Natural killer cell (primary cell): ENCODE measurements around the gene FFAR1. TPM values are rescaled to one million over a fixed set of nuclear protein-coding genes. Genes with fewer than 3 reads are reported as not detected.
A peak's percentile ranks its signal among the peaks of the same experiment; 100 is the strongest.

ENCODE experiments used
- ATAC-seq, 3 donors: fragments of 150-1000 bp in 2 of 3; fragments of 200-7000 bp in 1 of 3; cut with Tn5 transposase; 1 replicate in 1 of 3; 2 replicates in 2 of 3; pipeline ENCODE4 v1.10.0; 2021; ENCODE audit warnings: mild to moderate bottlenecking in 2 of 3, moderate library complexity in 2 of 3
- DNase-seq, 2 donors: peaks; one replicate each; pipeline versions ENCODE4 v3.0.0 to v3.0.0-alpha.2; 2013 to 2021; ENCODE audit warnings: mixed read lengths in 1 of 2
- H3K27ac ChIP-seq: one replicate; pipeline ENCODE4 v1.5.1; 2013; ENCODE audit warnings: mild to moderate bottlenecking, low read length
- H3K27me3 ChIP-seq: one replicate; pipeline ENCODE4 v1.6.1; 2013; ENCODE audit warnings: low read length; ENCODE audit not compliant: control insufficient read depth, insufficient read depth
- H3K36me3 ChIP-seq: one replicate; pipeline ENCODE4 v1.6.1; 2013; ENCODE audit warnings: low read length; ENCODE audit not compliant: control insufficient read depth, insufficient read depth
- H3K4me1 ChIP-seq: one replicate; pipeline ENCODE4 v1.6.1; 2013; ENCODE audit warnings: low read length; ENCODE audit not compliant: control insufficient read depth, insufficient read depth
- H3K4me3 ChIP-seq: one replicate; pipeline ENCODE4 v1.5.1; 2013; ENCODE audit warnings: low read length
- H3K9me3 ChIP-seq: one replicate; pipeline ENCODE4 v1.6.1; 2013; ENCODE audit warnings: low read length; ENCODE audit not compliant: control insufficient read depth, insufficient read depth
- H3K27ac Mint-ChIP-seq, 2 donors: one replicate each; pipeline ENCODE4 v1.8.0; 2022; ENCODE audit warnings: mild to moderate bottlenecking in 2 of 2, mixed read lengths in 2 of 2, moderate library complexity in 1 of 2
- H3K27me3 Mint-ChIP-seq, 2 donors: one replicate each; pipeline ENCODE4 v1.8.0; 2022; ENCODE audit warnings: low read depth in 2 of 2, mixed read lengths in 2 of 2
- H3K36me3 Mint-ChIP-seq: one replicate; pipeline ENCODE4 v1.8.0; 2022; ENCODE audit warnings: mixed read lengths
- H3K4me1 Mint-ChIP-seq, 2 donors: one replicate each; pipeline ENCODE4 v1.8.0; 2022; ENCODE audit warnings: mixed read lengths in 2 of 2
- H3K4me3 Mint-ChIP-seq: one replicate; pipeline ENCODE4 v1.8.0; 2022; ENCODE audit warnings: mild to moderate bottlenecking, moderate library complexity, mixed read lengths
- H3K9me3 Mint-ChIP-seq, 2 donors: one replicate each; pipeline ENCODE4 v1.8.0; 2022; ENCODE audit warnings: mixed read lengths in 2 of 2
- CTCF ChIP-seq: fragments of 200-600 bp; IDR thresholded peaks from one replicate; pipeline ENCODE4 v1.8.0; 2022; ENCODE audit warnings: antibody characterized with exemption
- WGBS: methylation state at CpG from one replicate; pipeline ENCODE4 v1.1.7; 2013; ENCODE audit warnings: missing lambda C conversion rate; ENCODE audit not compliant: insufficient coverage; 5-methylcytosine and 5-hydroxymethylcytosine counted together
- intact Hi-C: fragments of 100-400 bp; cut with micrococcal nuclease; formaldehyde crosslinking; loops from one replicate; pipeline ENCODE4 v1.14.2; 2022
- total RNA-seq, 4 donors: library from RNA; stranded (reverse); fragments of 120-200 nt in 1 of 4; gene quantifications; one replicate each; pipeline versions ENCODE4 v1.2.3 to v1.2.4, GENCODE V29; 2013 to 2022

FFAR1 gene
- total RNA-seq, 3 donors from 2014 or later (not counting 1 experiment from before 2014, with no cell fraction given) = 0.30 to 0.47 TPM; not detected in 1

GRCh38 chr19:35388277-35389054, 40.8 kb downstream of the FFAR1 start:
- Mint-ChIP-seq H3K4me1 (peaks cover 0 to 13% of the 10 kb centered on the region in 2 donors), H3K27me3 (peaks cover 0 to 8% of the 10 kb centered on the region in 2 donors), H3K27ac (no peak overlapping the region), H3K9me3 (peaks cover 3% of the 10 kb centered on the region in 2 donors), H3K4me3 (no peak overlapping the region), H3K36me3 (peaks cover 8% of the 10 kb centered on the region)
- H3K36me3 ChIP-seq = no peaks in the 10 kb centered on the region
- no peak for ATAC-seq
- 94% methylated on average over 6 of the region's 6 CpGs for WGBS
- no peak for TF ChIP-seq CTCF
- H3K4me1 ChIP-seq = no peaks in the 10 kb centered on the region
- H3K9me3 ChIP-seq = no peaks in the 10 kb centered on the region
- no peak for DNase-seq
- no peaks in the 10 kb centered on the region for H3K27me3 ChIP-seq
- H3K27ac ChIP-seq = no peak overlapping the region
- intact Hi-C loops = no loop called here
- no peak overlapping the region for H3K4me3 ChIP-seq

GRCh38 chr19:35389192-35389861, 41.6 kb downstream of the FFAR1 start:
- no peak overlapping the region for H3K4me3 ChIP-seq
- Mint-ChIP-seq H3K4me1 (peaks cover 0 to 13% of the 10 kb centered on the region in 2 donors), H3K27ac (no peak overlapping the region), H3K9me3 (peaks cover 3% of the 10 kb centered on the region in 2 donors), H3K4me3 (no peak overlapping the region), H3K27me3 (peaks cover 0 to 8% of the 10 kb centered on the region in 2 donors), H3K36me3 (peaks cover 8% of the 10 kb centered on the region)
- H3K27me3 ChIP-seq = no peaks in the 10 kb centered on the region
- H3K27ac ChIP-seq = no peak overlapping the region
- H3K4me1 ChIP-seq = no peaks in the 10 kb centered on the region
- TF ChIP-seq CTCF = no peak
- DNase-seq (no peak), ATAC-seq (peak in 1 of 3 donors; percentile 26)
- WGBS = 70% methylated on average over 6 of the region's 6 CpGs
- H3K36me3 ChIP-seq = no peaks in the 10 kb centered on the region
- intact Hi-C loops = no loop called here
- H3K9me3 ChIP-seq = no peaks in the 10 kb centered on the region

GRCh38 chr19:35392742-35393715, 45.3 kb downstream of the FFAR1 start:
- H3K9me3 Mint-ChIP-seq = no peaks in the 10 kb centered on the region
- H3K27ac Mint-ChIP-seq = no peak overlapping the region
- no peak for TF ChIP-seq CTCF

More at GRCh38 chr19:35392742-35393715, 45.3 kb downstream of the FFAR1 start:
- Histone ChIP-seq H3K36me3 (no peaks in the 10 kb centered on the region), H3K4me1 (peaks cover 3% of the 10 kb centered on the region), H3K4me3 (no peak overlapping the region), H3K9me3 (no peaks in the 10 kb centered on the region), H3K27me3 (no peaks in the 10 kb centered on the region), H3K27ac (no peak overlapping the region)
- Mint-ChIP-seq H3K4me1 (peaks cover 0 to 13% of the 10 kb centered on the region in 2 donors), H3K36me3 (no peaks in the 10 kb centered on the region), H3K4me3 (no peak overlapping the region), H3K27me3 (peaks cover 0 to 2% of the 10 kb centered on the region in 2 donors)
- DNase-seq (no peak), ATAC-seq (no peak)
- intact Hi-C loops = no loop called here
- 54% methylated on average over 5 of the region's 5 CpGs for WGBS
